Liver (tissue), 9 donors: ENCODE data around the gene EXT2. TPM values are rescaled to one million over a fixed set of nuclear protein-coding genes. Genes with fewer than 3 reads are reported as not detected.

ENCODE experiments used
- DNase-seq: peaks from one replicate; pipeline ENCODE4 v3.0.0-alpha.2; 2017; ENCODE audit warnings: low spot score
- H3K27ac ChIP-seq, 2 donors: one replicate each; pipeline ENCODE4 v1.7.0; 2013; ENCODE audit warnings: inconsistent platforms in 2 of 2, low read length in 2 of 2, control low read depth in 1 of 2, low read depth in 1 of 2, mild to moderate bottlenecking in 1 of 2
- H3K27me3 ChIP-seq, 4 donors: one replicate each; pipeline versions ENCODE4 v1.6.1 to v1.7.0; 2013; ENCODE audit warnings: low read length in 3 of 4, inconsistent platforms in 1 of 4, mild to moderate bottlenecking in 1 of 4, moderate library complexity in 1 of 4; ENCODE audit not compliant: control insufficient read depth in 4 of 4, insufficient read depth in 4 of 4
- H3K36me3 ChIP-seq, 4 donors: one replicate each; pipeline versions ENCODE4 v1.6.1 to v1.7.0; 2013; ENCODE audit warnings: low read length in 3 of 4, mild to moderate bottlenecking in 3 of 4, low read depth in 1 of 4, moderate library complexity in 1 of 4; ENCODE audit not compliant: control insufficient read depth in 4 of 4, insufficient read depth in 3 of 4
- H3K4me1 ChIP-seq, 4 donors: one replicate each; pipeline versions ENCODE4 v1.6.1 to v1.7.0; 2013; ENCODE audit warnings: low read length in 3 of 4, mild to moderate bottlenecking in 3 of 4, moderate library complexity in 1 of 4; ENCODE audit not compliant: control insufficient read depth in 4 of 4, insufficient read depth in 4 of 4
- H3K4me3 ChIP-seq, 3 donors: one replicate each; pipeline versions ENCODE4 v1.6.1 to v1.7.0; 2013; ENCODE audit warnings: low read length in 3 of 3, control low read depth in 1 of 3, low read depth in 1 of 3, mild to moderate bottlenecking in 1 of 3
- H3K9ac ChIP-seq, 2 donors: one replicate each; pipeline ENCODE4 v1.7.0; 2013; ENCODE audit warnings: low read length in 2 of 2, mild to moderate bottlenecking in 2 of 2, moderate library complexity in 2 of 2, control low read depth in 1 of 2, low read depth in 1 of 2
- H3K9me3 ChIP-seq, 4 donors: one replicate each; pipeline versions ENCODE4 v1.6.1 to v1.7.0; 2013; ENCODE audit warnings: low read length in 3 of 4; ENCODE audit not compliant: control insufficient read depth in 4 of 4
- EGR1 ChIP-seq, 2 donors: IDR thresholded peaks; 2 replicates each; pipeline ENCODE4 v1.6.1; 2016 to 2018; ENCODE audit warnings: antibody characterized with exemption in 2 of 2, low read depth in 2 of 2
- FOXA1 ChIP-seq: IDR thresholded peaks from 2 replicates; pipeline ENCODE4 v1.6.1; 2016; ENCODE audit warnings: antibody characterized with exemption
- FOXA2 ChIP-seq: IDR thresholded peaks from 2 replicates; pipeline ENCODE4 v1.6.1; 2016; ENCODE audit warnings: antibody characterized with exemption
- GABPA ChIP-seq, 2 donors: IDR thresholded peaks in 1 of 2; conservative IDR thresholded peaks in 1 of 2; 2 replicates each; pipeline ENCODE4 v1.6.1; 2016; ENCODE audit warnings: antibody characterized with exemption in 2 of 2, mild to moderate bottlenecking in 1 of 2, moderate library complexity in 1 of 2
- HNF4A ChIP-seq, 2 donors: conservative IDR thresholded peaks; 2 replicates each; pipeline ENCODE4 v1.6.1; 2016; ENCODE audit warnings: antibody characterized with exemption in 2 of 2, mild to moderate bottlenecking in 2 of 2
- HNF4G ChIP-seq: IDR thresholded peaks from 2 replicates; pipeline ENCODE4 v1.6.1; 2016; ENCODE audit warnings: antibody characterized with exemption
- JUND ChIP-seq, 2 donors: IDR thresholded peaks; 2 replicates each; pipeline ENCODE4 v1.6.1; 2016; ENCODE audit warnings: antibody characterized with exemption in 2 of 2
- MAX ChIP-seq: IDR thresholded peaks from 2 replicates; pipeline ENCODE4 v1.6.1; 2016; ENCODE audit warnings: antibody characterized with exemption
- NR2F2 ChIP-seq: IDR thresholded peaks from 2 replicates; pipeline ENCODE4 v1.6.1; 2016; ENCODE audit warnings: antibody characterized with exemption
- RAD21 ChIP-seq, 2 donors: IDR thresholded peaks; 2 replicates each; pipeline ENCODE4 v1.6.1; 2016; ENCODE audit warnings: antibody characterized with exemption in 2 of 2, mild to moderate bottlenecking in 2 of 2
- REST ChIP-seq: IDR thresholded peaks from 2 replicates; pipeline ENCODE4 v1.6.1; 2016; ENCODE audit warnings: antibody characterized with exemption, mild to moderate bottlenecking
- RXRA ChIP-seq, 2 donors: IDR thresholded peaks; 2 replicates each; pipeline ENCODE4 v1.6.1; 2017 to 2018; ENCODE audit warnings: antibody characterized with exemption in 2 of 2, mild to moderate bottlenecking in 1 of 2
- SP1 ChIP-seq: IDR thresholded peaks from 2 replicates; pipeline ENCODE4 v1.6.1; 2018; ENCODE audit warnings: antibody characterized with exemption, mild to moderate bottlenecking
- TAF1 ChIP-seq: conservative IDR thresholded peaks from 2 replicates; pipeline ENCODE4 v1.6.1; 2016; ENCODE audit warnings: antibody characterized with exemption, mild to moderate bottlenecking
- YY1 ChIP-seq: IDR thresholded peaks from 2 replicates; pipeline ENCODE4 v1.6.1; 2016; ENCODE audit warnings: antibody characterized with exemption, mild to moderate bottlenecking
- WGBS: extraction: QIAGEN DNeasy Blood & Tissue Kit; methylation state at CpG from one replicate; pipeline ENCODE4 v1.1.7; 2013; 5-methylcytosine and 5-hydroxymethylcytosine counted together
- polyA plus RNA-seq, 2 donors: library from polyadenylated mRNA; stranded (reverse) in 1 of 2; unstranded in 1 of 2; fragments of 200-250 nt in 1 of 2; fragments of >200 nt in 1 of 2; fragmentation: Nextera tagmentation in 1 of 2; extraction: Ambion mirVana in 1 of 2; gene quantifications; one replicate each; pipeline versions ENCODE4 v1.2.1 to v1.2.3, GENCODE V29; 2013 to 2015
- total RNA-seq, 2 donors: library from RNA; depleted of rRNA; stranded (reverse); fragments of >200 nt; gene quantifications; one replicate each; pipeline ENCODE4 v1.2.3, GENCODE V29; 2014
- TF ChIP-seq, protein P1 (sequence below): fragments of 150-350 bp; IDR thresholded peaks from 2 replicates; pipeline ENCODE4 v1.5.1; 2017; ENCODE audit warnings: improper control_type of control experiment, low read depth, low read length; ENCODE audit not compliant: missing input control
- TF ChIP-seq, protein P2 (sequence below): IDR thresholded peaks from 2 replicates; pipeline ENCODE4 v1.6.1; 2016; ENCODE audit warnings: antibody characterized with exemption
- donor health status: healthy.
- donor health status: healthy.
- donor health status: healthy.
- donor health status: healthy.
- donor health status: healthy.

EXT2 gene
- total and polyA plus RNA-seq, 4 donors: 8.4 to 36.1 (median 29.8) TPM

DNA sequence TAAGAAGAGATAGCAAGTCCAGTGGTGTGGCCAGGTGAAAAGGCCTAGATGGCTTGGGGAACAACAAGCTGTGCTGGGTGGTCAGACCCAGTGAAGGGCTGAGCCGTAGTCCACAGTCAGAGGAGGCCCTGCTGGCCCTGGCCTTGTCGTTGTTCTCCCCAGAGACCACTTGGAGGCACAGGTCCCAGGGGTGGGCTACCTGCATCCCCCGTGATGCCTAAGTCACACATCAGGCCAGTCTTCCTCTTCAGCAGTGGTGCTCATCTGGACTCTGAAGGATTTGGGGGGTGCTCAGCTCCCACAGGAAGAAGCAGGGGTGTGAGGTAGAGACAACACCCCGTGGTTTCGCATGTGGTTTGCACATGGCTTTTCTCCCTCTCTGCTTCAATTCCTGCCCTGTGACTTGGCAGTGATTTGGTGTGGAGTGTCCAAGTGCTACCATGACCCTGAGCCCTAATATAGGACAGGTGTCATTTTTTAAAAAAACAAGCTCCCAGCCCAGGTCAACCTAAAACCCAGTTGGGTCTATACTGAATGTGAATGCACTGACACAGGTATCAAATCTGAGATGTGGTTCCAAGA lies 163.5 kb downstream of the EXT2 start (continued):
- TF ChIP-seq MAX: no peak
- no peak for TF ChIP-seq EGR1 (IDR thresholded peaks at IDR 0.05; ENCODE audit: low read depth in 2 of 2)
- TF ChIP-seq SP1: no peak

DNA sequence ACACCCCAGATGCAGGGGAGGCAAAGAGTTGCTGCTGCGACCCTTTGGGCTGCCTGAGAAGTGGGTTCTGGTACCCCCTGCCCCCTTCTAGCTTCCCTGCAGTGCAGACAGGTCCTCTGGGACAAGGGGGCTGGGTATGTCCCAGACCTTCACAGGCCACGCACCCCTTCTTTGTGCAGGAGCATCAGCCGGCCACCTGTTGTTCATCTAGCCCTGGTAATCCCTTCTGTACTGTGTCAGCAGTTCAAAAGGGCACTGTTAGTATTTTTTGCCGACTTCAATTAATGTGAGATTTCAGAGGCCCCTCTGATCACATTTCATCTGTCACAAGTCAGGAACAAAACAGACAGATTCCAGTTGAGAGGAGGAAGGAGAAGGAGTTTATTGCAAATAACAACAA lies 164.6 kb downstream of the EXT2 start:
- WGBS: 78% methylated on average over 4 of the region's 4 CpGs
- TF ChIP-seq YY1: no peak
- no peak for TF ChIP-seq JUND (IDR thresholded peaks at IDR 0.05)
- no peak for TF ChIP-seq RXRA (IDR thresholded peaks at IDR 0.05)
- TF ChIP-seq HNF4A (conservative IDR thresholded peaks at IDR 0.05): no peak
- TF ChIP-seq FOXA2: no peak
- TF ChIP-seq RAD21 (IDR thresholded peaks at IDR 0.05): no peak
- TF ChIP-seq FOXA1: no peak
- TF ChIP-seq NR2F2: no peak
- TF ChIP-seq MAX: no peak
- no peak for TF ChIP-seq REST
- TF ChIP-seq HNF4G: no peak
- Histone ChIP-seq H3K4me3 (no peak overlapping the region), H3K9ac (no peak overlapping the region), H3K36me3 (no peaks in the 10 kb centered on the region), H3K9me3 (no peaks in the 10 kb centered on the region), H3K4me1 (peaks cover 0 to 2% (median 0%) of the 10 kb centered on the region in 4 donors), H3K27me3 (no peaks in the 10 kb centered on the region), H3K27ac (no peak overlapping the region)
- DNase-seq: no peak

DNA sequence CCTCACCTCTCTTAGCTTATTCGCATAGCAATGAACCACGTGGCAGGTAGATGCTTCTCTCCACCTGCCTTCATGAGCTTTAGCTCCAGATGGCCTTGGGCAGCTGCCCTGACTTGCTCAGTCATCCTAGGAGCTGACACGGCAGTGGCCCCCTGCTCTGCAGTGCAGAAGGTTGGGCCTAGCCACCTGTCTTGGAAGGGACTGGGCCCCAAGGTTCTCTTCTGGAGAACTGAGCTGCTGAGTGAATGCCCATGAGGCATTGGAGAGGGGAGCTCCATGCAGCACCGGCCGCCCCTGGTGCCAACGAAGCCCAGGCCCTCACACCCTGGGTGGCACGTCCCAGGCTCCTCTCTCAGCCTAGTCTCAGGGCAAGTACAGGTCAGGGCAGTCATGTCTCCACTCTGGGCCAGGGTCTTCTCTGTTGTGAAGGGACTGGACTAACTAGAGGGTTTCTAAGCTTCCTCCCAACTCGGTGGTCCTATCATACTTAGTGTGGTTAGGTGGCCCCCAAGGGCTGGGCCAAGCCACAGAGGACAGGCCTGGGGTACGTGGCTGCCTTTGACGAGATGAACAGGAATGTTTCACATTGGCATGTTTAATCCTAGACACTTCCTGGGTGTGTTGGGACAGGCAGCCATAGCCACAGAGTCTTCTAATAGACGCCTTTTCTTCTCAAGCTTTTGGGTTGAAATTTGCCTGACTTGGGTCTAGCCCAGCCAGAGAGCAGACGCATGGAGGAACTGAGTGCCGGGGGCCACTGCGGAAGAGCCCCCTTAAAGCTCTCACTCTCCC lies 166.5 kb downstream of the EXT2 start:
- Histone ChIP-seq H3K9ac (no peak overlapping the region), H3K4me3 (no peak overlapping the region), H3K36me3 (no peaks in the 10 kb centered on the region), H3K4me1 (no peaks in the 10 kb centered on the region), H3K27ac (no peak overlapping the region), H3K9me3 (no peaks in the 10 kb centered on the region), H3K27me3 (no peaks in the 10 kb centered on the region)
- WGBS: 91% methylated on average over 14 of the region's 14 CpGs
- DNase-seq: no peak
- TF ChIP-seq HNF4G: no peak
- TF ChIP-seq JUND (IDR thresholded peaks at IDR 0.05): no peak
- TF ChIP-seq TAF1: no peak
- no peak for TF ChIP-seq RAD21 (IDR thresholded peaks at IDR 0.05)
- no peak for TF ChIP-seq FOXA2
- TF ChIP-seq GABPA (IDR thresholded peaks at IDR 0.05 in 1 of 2, conservative IDR thresholded peaks at IDR 0.05 in 1 of 2): no peak
- no peak for TF ChIP-seq RXRA (IDR thresholded peaks at IDR 0.05)
- no peak for TF ChIP-seq EGR1 (IDR thresholded peaks at IDR 0.05; ENCODE audit: low read depth in 2 of 2)
- TF ChIP-seq FOXA1: no peak
- TF ChIP-seq, protein P1, sequence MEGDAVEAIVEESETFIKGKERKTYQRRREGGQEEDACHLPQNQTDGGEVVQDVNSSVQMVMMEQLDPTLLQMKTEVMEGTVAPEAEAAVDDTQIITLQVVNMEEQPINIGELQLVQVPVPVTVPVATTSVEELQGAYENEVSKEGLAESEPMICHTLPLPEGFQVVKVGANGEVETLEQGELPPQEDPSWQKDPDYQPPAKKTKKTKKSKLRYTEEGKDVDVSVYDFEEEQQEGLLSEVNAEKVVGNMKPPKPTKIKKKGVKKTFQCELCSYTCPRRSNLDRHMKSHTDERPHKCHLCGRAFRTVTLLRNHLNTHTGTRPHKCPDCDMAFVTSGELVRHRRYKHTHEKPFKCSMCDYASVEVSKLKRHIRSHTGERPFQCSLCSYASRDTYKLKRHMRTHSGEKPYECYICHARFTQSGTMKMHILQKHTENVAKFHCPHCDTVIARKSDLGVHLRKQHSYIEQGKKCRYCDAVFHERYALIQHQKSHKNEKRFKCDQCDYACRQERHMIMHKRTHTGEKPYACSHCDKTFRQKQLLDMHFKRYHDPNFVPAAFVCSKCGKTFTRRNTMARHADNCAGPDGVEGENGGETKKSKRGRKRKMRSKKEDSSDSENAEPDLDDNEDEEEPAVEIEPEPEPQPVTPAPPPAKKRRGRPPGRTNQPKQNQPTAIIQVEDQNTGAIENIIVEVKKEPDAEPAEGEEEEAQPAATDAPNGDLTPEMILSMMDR: no peak
- no peak for TF ChIP-seq SP1
- TF ChIP-seq, protein P2, sequence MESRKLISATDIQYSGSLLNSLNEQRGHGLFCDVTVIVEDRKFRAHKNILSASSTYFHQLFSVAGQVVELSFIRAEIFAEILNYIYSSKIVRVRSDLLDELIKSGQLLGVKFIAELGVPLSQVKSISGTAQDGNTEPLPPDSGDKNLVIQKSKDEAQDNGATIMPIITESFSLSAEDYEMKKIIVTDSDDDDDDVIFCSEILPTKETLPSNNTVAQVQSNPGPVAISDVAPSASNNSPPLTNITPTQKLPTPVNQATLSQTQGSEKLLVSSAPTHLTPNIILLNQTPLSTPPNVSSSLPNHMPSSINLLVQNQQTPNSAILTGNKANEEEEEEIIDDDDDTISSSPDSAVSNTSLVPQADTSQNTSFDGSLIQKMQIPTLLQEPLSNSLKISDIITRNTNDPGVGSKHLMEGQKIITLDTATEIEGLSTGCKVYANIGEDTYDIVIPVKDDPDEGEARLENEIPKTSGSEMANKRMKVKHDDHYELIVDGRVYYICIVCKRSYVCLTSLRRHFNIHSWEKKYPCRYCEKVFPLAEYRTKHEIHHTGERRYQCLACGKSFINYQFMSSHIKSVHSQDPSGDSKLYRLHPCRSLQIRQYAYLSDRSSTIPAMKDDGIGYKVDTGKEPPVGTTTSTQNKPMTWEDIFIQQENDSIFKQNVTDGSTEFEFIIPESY: no peak
- no peak for TF ChIP-seq REST
